ENCODE measurements around the gene SLC36A3.
A peak's percentile ranks its signal among the peaks of the same experiment; 100 is the strongest.
"Not testable (repeated sequence)": the region's sequence is repeated elsewhere in the genome, so short reads cannot be mapped to it uniquely, and the experiment has no call there.

Gene SLC36A3

DNA sequence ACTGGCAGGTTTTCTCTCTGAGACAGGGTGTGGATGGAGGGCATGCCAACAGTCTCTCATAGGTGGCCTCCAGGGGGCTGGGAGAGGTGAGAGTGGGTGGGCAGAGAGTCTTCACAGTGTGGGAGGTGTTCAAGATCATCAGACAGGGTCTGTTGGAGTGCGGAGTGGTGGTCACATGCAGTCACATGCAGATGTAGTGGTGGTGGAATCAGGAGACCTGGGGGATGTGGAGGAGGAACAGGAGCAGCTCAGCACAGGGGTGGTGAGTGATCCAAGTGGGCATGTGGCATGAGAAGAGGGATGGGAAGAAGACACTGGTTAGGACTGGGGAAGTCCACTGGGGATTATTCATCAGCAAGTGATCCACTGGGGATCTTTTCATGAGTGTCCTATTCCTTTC is 44.8 kb downstream of the SLC36A3 start:
- TF ChIP-seq CTCF (conservative IDR thresholded peaks at IDR 0.05) (no peak), ZFX (IDR thresholded peaks at IDR 0.05) (no peak)
- no peak overlapping the region for H3K27ac ChIP-seq

GRCh38 chr5:151258201-151258611 is 45.4 kb downstream of the SLC36A3 start:
- H3K27ac ChIP-seq, result no peak overlapping the region
- TF ChIP-seq CTCF (conservative IDR thresholded peaks at IDR 0.05) (no peak), ZFX (IDR thresholded peaks at IDR 0.05) (no peak)

GRCh38 chr5:151257731-151258181 is 45.8 kb downstream of the SLC36A3 start:
- TF ChIP-seq CTCF (conservative IDR thresholded peaks at IDR 0.05) (no peak), ZFX (IDR thresholded peaks at IDR 0.05) (no peak)
- no peak overlapping the region for H3K27ac ChIP-seq

DNA sequence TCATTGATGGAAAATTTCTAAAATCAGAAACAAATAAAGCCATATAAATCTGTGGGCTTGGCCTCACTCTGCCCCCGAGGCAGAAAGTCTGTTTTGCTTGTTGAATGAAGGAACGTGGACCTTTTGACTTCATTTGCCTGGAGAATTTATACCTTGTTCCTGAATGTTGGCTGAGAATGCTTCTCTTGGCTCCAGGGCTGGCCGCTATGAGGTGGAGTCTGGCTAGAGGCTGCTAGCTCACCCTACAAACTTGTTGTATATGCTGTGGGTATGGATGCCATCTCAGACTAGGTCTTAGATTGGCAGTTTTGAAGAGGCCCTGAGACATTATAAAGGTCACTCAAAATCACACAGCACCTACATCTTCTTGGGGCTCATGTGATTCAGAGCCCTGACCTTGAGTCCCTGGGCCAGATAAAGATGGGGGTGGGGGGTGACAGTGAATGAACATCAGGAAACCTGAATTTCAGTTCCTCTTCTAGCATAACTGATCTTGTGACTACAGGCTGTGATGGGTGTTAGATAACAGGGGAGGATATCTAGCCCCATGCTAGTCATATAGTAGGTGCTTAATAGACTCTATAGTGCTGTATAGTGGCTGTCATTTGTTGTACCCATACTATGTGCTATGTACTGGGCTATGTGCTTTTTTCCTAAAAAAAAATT is 47.8 kb downstream of the SLC36A3 start:
- H3K27ac ChIP-seq, result no peak overlapping the region
- no peak for TF ChIP-seq CTCF (conservative IDR thresholded peaks at IDR 0.05)
- TF ChIP-seq ZFX (IDR thresholded peaks at IDR 0.05), result no peak

DNA sequence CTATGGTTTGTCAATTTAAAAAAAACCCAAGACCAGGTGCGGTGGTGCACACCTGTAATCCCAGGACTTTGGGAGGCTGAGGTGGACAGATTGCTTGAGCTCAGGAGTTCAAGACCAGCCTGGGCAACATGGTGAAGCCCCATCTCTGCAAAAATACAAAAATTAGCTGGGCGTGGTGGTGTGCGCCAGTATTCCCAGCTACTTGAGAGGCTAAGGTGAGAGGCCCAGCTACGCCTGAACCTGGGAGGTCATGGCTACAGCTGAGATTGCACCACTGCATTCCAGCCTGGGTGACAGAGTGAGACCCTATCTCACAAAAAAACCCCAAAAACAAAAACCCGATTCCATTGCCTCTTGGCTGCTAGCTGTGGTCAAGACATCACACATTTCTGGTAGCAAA is 48.6 kb downstream of the SLC36A3 start:
- not testable (repeated sequence) for H3K27ac ChIP-seq

GRCh38 chr5:151254556-151254955 is 49.0 kb downstream of the SLC36A3 start:
- TF ChIP-seq CTCF (conservative IDR thresholded peaks at IDR 0.05) (no peak), ZFX (IDR thresholded peaks at IDR 0.05) (no peak)
- no peak overlapping the region for H3K27ac ChIP-seq

DNA sequence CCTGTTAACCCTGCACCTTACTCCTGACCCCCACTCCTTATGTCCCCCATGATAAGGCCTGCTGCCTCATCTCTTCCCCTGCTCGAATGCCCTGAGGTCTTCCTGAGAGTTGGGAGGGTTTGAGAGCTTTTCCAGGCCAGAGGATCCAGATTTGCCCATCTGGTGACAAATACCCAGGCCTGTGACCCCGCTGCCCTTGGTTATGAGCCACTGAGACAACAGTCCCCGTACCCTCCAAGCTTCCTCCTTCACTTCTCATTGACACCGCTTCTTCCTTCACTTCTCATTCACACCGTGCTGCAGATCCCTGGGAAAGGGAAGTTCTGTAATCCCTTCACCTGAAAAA is 50.0 kb downstream of the SLC36A3 start:
- peak overlapping the region; percentile 66 for H3K27ac ChIP-seq
- TF ChIP-seq ZFX (IDR thresholded peaks at IDR 0.05) (no peak), CTCF (conservative IDR thresholded peaks at IDR 0.05) (no peak)
